ENCODE measurements around the gene SPATA46.

Gene SPATA46

GRCh38 chr1:162351246-162351842, 25.3 kb downstream of the SPATA46 start:
- DNase-seq: no peak

- DNase-seq: peak; percentile 70
These were observed 26.9 kb downstream of the SPATA46 start for GRCh38 chr1:162349635-162350330.

- DNase-seq: no peak
These were observed 29.4 kb downstream of the SPATA46 start for GRCh38 chr1:162347281-162347680.

- no peak for DNase-seq
These were observed 33.2 kb downstream of the SPATA46 start for GRCh38 chr1:162343470-162343869.

- DNase-seq: no peak
These were observed 34.1 kb downstream of the SPATA46 start for GRCh38 chr1:162342452-162342983.

GRCh38 chr1:162336621-162337285, 39.9 kb downstream of the SPATA46 start:
- no peak for DNase-seq

GRCh38 chr1:162335126-162335525, 41.5 kb downstream of the SPATA46 start:
- DNase-seq: no peak

GRCh38 chr1:162333991-162334390, 42.7 kb downstream of the SPATA46 start:
- DNase-seq: no peak

- DNase-seq: no peak
These were observed 46.8 kb downstream of the SPATA46 start for GRCh38 chr1:162329826-162330225.

GRCh38 chr1:162328512-162328911, 48.1 kb downstream of the SPATA46 start:
- no peak for DNase-seq

GRCh38 chr1:162327788-162328165, 48.9 kb downstream of the SPATA46 start:
- no peak for DNase-seq

GRCh38 chr1:162327144-162327787, 49.4 kb downstream of the SPATA46 start:
- DNase-seq: peak; percentile 45

- DNase-seq: no peak
These were observed 50.1 kb downstream of the SPATA46 start for GRCh38 chr1:162326559-162326958.

GRCh38 chr1:162324396-162324795, 52.3 kb downstream of the SPATA46 start:
- no peak for DNase-seq

Data from HCEC 1CT (cell line).